HTERT RPE-1 (cell line): ENCODE results near the gene BOD1L1.

Experiments used
- in situ Hi-C: fragments of 300-500 bp; cut with MboI; formaldehyde crosslinking; loops from 4 replicates; pipeline ENCODE4 v1.14.3; 2020; ENCODE audit warnings: low sequenced_read_pairs

Gene BOD1L1

GRCh38 chr4:13527192-13527980 lies 100.1 kb downstream of the BOD1L1 start:
- in situ Hi-C loops: no loop called here

DNA sequence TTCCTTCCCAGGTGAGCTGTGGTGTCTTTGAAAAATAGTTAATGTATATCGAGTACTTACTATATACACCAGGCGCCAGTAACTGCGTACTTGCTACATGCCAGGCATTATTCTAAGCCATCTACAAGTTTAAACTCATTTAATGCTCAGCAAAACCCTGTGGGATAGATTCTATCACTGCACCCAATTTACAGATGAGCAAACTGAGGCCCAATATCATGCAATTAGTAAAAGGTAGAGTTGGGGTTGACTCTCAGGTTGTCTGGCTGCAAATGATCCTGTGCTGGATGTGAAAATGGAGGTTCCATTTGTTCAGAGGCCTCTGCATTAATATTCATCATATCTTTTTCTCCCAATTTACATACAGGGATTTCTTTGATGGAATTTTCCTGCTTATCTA lies 100.9 kb downstream of the BOD1L1 start:
- in situ Hi-C loops: no loop called here

DNA sequence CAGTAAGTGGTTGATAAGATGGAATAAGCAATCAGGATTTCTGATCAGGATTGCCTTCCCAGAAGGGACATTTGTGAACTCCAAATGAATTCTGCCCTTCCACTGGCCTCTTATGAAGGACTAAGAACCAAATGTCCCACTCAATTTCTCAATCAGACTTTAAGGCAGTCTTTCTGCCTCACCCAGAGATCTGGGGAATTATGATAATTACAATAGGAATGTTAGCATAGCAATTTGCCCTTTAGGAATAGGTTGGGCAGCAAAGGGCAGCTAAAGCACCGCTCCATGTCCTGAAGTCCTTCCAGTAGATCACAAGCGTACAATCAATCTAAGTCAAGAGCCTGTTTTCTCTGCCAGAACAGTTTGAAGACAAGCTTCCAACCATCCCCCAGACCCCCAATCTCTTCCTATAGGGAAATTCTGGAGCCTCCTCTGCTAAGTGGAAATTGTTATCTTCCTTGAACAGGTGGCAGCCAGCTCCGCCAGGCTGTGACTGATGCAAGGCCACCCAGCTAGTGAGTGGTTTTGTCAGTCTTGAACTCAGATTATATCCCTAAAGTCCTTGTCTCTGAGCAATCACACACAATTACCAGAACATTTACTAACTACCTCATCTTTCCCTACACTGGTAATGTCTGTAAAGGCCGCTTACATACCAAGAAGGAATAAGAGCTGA lies 101.8 kb downstream of the BOD1L1 start:
- in situ Hi-C loops: no loop called here

DNA sequence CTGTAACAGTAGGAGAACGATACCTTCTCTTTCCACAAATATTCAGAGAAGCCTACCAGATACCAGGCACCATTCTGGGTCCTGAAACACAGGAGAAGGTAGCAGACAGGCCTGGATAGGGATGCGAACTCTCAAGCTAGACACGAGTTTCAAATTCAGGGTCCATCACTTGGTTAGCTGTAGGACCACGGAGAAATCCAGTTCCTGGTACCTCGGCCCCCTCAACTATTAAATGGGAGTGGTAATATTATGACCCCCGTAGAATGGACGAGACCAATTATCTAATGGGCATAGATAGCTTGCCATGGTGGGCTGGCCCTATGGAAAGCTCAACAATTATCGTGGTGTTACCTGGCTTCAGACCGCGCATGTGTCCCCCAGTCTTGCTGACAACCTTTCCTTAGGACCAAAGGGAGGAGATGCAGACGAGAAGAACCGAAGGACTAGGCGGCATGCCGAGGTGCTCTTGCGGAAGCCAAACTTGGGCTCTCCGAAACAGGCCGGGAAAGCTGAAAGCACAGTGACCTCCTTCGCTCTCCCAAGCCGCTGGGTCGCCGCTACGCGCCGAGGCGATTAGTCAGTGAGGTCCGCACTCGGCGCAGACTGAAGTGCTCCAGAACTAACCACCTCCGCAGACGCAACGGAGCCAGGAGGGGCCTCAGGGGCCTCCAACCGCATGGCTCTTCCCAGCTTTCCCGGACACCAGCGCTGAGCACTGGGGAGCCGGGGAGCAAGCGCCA lies 102.9 kb downstream of the BOD1L1 start:
- in situ Hi-C loops: no loop called here

DNA sequence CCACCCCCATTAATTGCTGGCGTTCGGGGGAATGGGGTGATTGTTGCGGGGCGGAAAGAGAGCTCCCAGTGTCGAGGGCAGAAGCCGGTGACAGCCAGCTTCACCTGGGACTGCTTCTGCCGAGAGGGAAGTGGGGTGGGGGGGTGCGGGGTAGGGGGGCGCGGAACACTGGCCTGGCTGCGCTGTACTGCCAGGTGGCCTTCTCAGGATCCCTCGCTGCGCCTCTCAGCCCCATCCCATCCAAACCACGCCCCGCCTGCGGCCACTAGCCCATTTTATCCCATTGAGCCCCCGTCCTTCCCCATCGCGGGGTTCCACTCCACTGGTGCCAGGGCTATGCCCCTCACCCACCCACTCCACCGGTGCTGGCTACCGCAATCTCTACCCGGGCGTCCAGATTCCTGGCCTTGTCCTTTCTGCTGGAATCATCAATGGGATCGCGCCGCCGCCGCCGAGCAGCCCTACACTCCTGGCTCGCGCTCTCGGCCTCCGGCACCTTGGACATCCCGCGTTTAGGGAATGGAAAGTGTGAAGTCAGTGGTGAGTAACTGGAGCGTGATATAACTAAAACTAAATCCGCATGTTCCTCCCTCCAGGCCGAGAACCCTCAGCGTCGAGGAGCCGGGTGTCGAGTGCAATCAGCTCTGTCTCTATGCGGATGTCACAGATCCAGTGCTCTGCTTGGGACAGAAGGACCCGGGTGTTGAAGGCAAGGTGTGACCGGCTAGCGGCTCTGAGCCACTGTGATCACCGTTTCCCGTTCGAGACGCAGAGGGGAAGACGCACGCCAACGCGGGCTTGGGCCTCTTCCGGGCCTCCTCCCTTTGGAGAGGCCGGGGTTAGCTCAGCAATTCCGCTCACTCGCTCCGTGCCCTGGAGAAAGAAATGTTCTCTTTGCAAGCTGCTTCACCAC lies 103.7 kb downstream of the BOD1L1 start:
- in situ Hi-C loops: no loop called here

- in situ Hi-C loops: no loop called here
These were observed 104.4 kb downstream of the BOD1L1 start for GRCh38 chr4:13523105-13523477.

- in situ Hi-C loops: no loop called here
These were observed 105.0 kb downstream of the BOD1L1 start for GRCh38 chr4:13522282-13523104.

DNA sequence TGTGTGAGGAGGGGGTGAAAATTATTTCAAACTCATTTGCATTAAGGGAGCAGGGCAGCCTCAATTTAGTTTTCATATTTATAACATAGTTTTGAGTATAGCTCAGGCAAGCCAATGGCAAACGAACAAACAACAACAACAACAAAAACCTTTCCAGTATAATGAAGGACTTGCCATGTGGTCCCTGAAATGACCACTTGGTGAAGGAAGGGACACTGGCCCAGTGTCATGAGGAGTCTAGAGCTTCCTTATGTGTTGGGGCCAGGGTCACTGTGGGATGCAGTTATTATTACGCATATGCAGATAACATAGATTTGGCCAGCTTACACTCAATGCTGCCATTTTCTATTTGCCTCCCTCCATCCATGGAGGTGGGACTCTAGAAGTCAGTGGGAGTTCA lies 106.5 kb downstream of the BOD1L1 start:
- in situ Hi-C loops: no loop called here
